ENCODE measurements around the gene CHD6.

The CHD6 gene

GRCh38 chr20:41598719-41599118, 19.5 kb downstream of the CHD6 start:
- in situ Hi-C loops (cut with MboI; ENCODE audit: low pct_unique_long_range_greater_than_20kb, low sequenced_read_pairs): no loop called here
- DNase-seq: no peak

- DNase-seq: no peak
- in situ Hi-C loops (cut with MboI; ENCODE audit: low pct_unique_long_range_greater_than_20kb, low sequenced_read_pairs): no loop called here
These were observed 23.5 kb downstream of the CHD6 start for GRCh38 chr20:41594514-41595322.

DNA sequence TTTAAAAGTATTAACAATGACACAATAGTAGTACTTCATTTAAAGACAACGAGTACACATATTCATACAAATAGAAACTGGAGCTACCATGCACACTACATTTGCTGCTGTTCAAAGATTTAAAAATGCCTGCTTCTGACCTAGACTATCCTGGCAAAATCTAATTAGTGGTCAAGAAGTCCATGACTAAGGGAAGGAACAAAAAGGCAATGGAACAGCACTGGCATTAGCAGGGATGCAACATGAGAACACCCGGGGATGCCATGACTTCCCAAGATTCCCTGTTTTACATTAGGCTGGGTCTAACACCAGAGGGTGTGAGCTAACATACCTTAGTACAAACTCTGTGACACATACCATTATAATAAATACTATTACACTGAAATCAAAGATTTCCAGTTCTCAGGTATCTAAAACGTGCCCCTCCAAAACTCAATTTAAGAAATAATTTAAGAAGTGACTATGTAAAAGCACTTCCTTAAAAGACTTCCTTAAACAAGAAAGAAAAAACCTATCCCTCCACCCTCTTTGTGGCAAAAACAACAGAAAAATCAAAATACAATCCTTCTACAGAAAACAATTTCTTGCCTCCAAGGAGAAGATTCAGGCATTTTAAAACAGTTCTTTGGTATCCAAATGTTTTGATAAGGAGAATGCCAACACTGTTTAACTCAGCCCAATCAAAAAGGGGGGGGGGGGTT, 25.5 kb downstream of the CHD6 start:
- no peak for DNase-seq

GRCh38 chr20:41587956-41588355, 30.2 kb downstream of the CHD6 start:
- no peak for DNase-seq
- in situ Hi-C loops (cut with MboI; ENCODE audit: low pct_unique_long_range_greater_than_20kb, low sequenced_read_pairs): no loop called here

More for the DNA sequence above, 25.5 kb downstream of the CHD6 start:
- in situ Hi-C loops (cut with MboI; ENCODE audit: low pct_unique_long_range_greater_than_20kb, low sequenced_read_pairs): no loop called here

- no peak for DNase-seq
- in situ Hi-C loops (cut with MboI; ENCODE audit: low pct_unique_long_range_greater_than_20kb, low sequenced_read_pairs): no loop called here
These were observed 30.7 kb downstream of the CHD6 start for GRCh38 chr20:41587523-41587922.

DNA sequence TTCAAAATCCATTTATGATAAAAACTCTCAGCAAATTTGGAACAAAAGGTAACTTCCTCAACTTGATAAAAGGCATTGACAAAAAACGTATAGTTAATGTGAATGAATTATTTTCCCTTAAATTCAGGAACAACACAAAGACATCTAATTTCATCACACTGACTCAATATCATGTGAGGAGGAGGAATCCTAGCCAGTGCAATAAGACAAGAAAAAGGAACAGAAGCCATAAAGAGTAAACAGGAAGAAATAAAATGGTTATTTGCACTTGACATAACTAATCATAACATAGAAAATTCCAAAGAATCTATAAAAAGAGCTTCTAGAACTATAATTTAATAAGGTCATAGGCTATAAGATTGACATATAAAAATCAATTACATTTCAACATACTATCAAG, 31.4 kb downstream of the CHD6 start:
- in situ Hi-C loops (cut with MboI; ENCODE audit: low pct_unique_long_range_greater_than_20kb, low sequenced_read_pairs): no loop called here
- no peak for DNase-seq

DNA sequence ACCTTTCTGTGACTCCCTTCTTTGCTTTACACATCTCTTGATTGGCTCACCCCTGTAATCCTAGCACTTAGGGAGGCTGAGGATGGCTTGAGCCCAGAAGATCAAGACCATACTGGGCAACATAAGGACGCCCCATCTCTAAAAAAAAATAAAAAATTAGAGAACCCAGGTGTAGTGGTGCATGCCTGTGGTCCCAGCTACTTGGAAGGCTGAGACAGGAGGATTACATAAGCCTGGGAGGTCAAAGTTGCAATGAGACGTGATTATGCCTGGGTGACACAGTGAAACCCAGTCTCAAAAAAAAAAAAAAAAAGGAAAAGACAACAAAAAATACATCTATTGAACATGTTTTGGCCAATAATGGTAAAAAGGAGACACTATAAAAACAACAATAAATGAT, 37.8 kb downstream of the CHD6 start:
- in situ Hi-C loops (cut with MboI; ENCODE audit: low pct_unique_long_range_greater_than_20kb, low sequenced_read_pairs): no loop called here
- no peak for DNase-seq

DNA sequence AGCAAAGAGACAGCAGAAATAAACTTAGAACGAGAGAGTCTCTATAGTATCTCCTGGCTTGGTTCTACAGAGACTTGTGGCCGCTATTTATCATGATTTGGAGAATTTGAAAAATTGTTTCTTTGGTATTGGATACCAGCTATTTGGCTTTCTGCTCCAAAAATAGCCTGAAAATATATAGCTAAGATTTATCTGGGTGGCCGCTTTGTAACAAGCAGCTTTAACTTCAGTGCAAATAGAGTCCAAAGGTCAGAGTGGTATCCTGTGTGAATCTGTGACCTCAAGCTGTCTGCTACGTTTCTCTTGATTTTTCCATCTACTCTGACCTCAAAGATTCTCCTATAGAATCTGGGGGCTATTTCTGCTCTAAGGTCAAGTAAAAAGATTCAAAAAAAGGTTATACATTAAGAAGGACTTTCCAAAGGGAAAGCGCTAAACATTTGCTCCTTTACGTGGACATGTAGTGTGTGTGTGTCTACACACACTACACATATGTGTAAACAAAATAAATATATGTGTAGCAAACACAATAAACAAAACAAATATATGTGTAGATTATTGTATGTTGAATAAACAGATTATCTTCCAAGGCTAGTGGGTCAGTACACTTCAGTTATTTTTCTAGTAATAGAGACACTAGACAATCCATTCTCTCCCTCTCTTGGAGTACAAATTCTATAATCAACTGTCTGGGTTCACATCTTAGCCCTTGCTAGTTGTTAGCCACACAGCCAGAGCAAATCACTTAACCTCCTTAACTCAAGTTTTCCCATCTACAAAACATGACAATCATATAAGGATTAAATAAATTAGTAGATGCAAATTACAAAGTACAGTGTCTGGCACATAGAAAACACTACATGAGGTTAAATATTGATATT, 40.8 kb downstream of the CHD6 start:
- in situ Hi-C loops (cut with MboI; ENCODE audit: low pct_unique_long_range_greater_than_20kb, low sequenced_read_pairs): no loop called here
- no peak for DNase-seq

- in situ Hi-C loops (cut with MboI; ENCODE audit: low pct_unique_long_range_greater_than_20kb, low sequenced_read_pairs): no loop called here
- no peak for DNase-seq
These were observed 42.8 kb downstream of the CHD6 start for GRCh38 chr20:41575412-41575811.

- no peak for DNase-seq
- in situ Hi-C loops (cut with MboI; ENCODE audit: low pct_unique_long_range_greater_than_20kb, low sequenced_read_pairs): no loop called here
These were observed 43.3 kb downstream of the CHD6 start for GRCh38 chr20:41574802-41575389.

DNA sequence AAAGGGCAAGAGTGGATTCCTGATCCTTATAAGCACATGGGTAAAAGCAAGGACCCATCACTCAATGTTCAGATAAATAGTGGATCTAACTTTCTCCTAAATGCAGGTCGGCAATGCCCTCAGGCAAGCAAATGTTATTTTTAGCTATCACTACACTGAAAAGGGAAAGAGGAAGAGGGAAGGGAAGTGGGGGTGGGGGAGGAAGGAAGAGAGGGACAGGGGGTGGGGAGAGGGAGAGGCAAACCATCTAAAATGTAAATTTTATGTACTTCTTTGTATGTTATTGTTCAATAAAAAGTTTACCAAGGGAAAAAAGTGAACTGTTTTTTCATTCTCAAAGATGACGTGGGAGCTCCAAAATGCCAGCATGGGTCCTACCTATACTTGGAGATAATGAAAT, 44.2 kb downstream of the CHD6 start:
- no peak for DNase-seq
- in situ Hi-C loops (cut with MboI; ENCODE audit: low pct_unique_long_range_greater_than_20kb, low sequenced_read_pairs): no loop called here

- DNase-seq: no peak
- in situ Hi-C loops (cut with MboI; ENCODE audit: low pct_unique_long_range_greater_than_20kb, low sequenced_read_pairs): no loop called here
These were observed 46.1 kb downstream of the CHD6 start for GRCh38 chr20:41572010-41572572.

DNA sequence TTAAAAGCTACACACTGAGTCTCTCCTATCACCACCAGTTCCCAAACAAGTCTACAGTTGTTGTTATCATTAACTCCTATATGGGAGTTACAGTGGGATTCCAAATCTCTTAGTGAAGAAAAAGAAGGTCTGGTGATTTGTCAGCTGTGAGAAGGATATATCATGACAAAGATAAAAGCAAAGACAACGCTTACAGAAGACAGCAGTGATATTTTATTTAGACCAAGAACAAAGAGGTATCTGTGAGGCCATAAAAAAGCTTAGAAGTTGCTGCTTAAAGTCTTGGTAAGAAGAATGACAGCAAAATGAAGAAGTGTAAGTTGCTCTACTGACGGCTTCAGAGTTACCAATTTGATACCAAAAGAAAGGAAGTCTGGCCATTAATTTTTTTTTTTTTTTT, 47.2 kb downstream of the CHD6 start:
- in situ Hi-C loops (cut with MboI; ENCODE audit: low pct_unique_long_range_greater_than_20kb, low sequenced_read_pairs): no loop called here
- no peak for DNase-seq

GRCh38 chr20:41570557-41570956, 47.6 kb downstream of the CHD6 start:
- in situ Hi-C loops (cut with MboI; ENCODE audit: low pct_unique_long_range_greater_than_20kb, low sequenced_read_pairs): no loop called here
- DNase-seq: no peak

DNA sequence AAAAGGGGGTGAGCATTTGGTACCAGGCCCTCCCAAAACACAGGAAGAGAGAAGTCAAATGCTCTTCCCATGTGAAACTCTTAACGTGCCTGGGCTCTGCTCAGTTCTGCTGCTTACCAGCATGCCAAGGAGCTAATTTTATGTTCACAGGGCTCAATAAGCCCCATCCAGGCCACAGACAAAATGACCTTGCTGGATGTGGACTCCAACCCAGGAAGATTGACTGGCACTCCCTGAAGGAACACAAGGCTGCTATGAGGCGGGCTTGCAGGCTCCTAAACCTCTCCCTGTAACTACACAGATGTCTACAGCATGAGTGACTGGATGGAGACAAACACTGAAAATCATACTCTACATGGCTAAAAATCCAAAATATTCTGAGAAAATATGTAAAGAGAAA, 50.6 kb downstream of the CHD6 start:
- in situ Hi-C loops (cut with MboI; ENCODE audit: low pct_unique_long_range_greater_than_20kb, low sequenced_read_pairs): no loop called here
- no peak for DNase-seq

- in situ Hi-C loops (cut with MboI; ENCODE audit: low pct_unique_long_range_greater_than_20kb, low sequenced_read_pairs): no loop called here
- DNase-seq: no peak
These were observed 51.2 kb downstream of the CHD6 start for GRCh38 chr20:41566896-41567527.

GRCh38 chr20:41563087-41563486, 55.1 kb downstream of the CHD6 start:
- in situ Hi-C loops (cut with MboI; ENCODE audit: low pct_unique_long_range_greater_than_20kb, low sequenced_read_pairs): no loop called here
- DNase-seq: no peak

DNA sequence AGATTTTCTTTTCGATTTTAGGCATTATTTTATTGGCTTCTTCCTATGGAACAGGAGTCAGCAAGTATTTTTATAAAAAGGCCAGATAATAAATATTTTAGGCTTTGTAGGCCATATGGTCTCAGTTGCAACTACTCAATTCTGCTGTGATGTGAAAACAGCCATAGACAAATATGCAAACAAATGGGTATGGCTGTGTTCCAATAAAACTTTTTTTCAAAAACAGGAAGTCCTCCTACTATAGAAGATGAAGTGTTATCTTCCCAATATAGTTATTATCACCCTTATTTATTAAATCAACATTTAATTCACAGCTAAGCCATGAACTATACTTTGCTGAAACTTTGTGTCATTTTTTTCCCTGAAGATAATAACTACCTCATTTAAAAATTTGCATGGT, 57.2 kb downstream of the CHD6 start:
- no peak for DNase-seq
- in situ Hi-C loops (cut with MboI; ENCODE audit: low pct_unique_long_range_greater_than_20kb, low sequenced_read_pairs): no loop called here

- DNase-seq: no peak
- in situ Hi-C loops (cut with MboI; ENCODE audit: low pct_unique_long_range_greater_than_20kb, low sequenced_read_pairs): no loop called here
These were observed 58.5 kb downstream of the CHD6 start for GRCh38 chr20:41559658-41560057.
